Stimulated activated CD4-positive, alpha-beta T cell treated with anti-CD3 and anti-CD28 coated beads, Interleukin-1b, Interleukin-23, amount 100 ng/mL, for 4 hours (primary cell): Measurements from ENCODE around the gene PRDM12.

Experiments used
- DNase-seq, 2 donors: peaks; one replicate each; pipeline ENCODE4 v3.0.0-alpha.2; 2020; ENCODE audit warnings: low read depth in 2 of 2

PRDM12 gene

DNA sequence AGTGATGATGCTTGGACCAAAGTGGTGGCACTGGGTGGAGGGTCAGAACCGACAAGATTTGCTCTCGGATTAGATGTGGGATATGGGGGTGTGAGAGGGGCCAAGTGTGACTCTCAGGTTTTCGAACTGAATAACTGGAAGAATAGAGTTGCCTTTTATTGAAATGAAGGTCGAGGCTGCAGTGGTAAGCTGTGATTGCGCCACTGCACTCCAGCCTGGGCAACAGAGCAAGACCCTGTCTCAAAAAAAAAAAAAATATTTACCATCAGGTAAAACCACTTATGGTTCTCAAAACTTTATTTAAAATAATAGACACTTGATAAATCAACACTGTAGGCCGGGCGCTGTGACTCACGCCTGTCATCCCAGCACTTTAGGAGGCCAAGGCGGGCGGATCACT lies 56.4 kb downstream of the PRDM12 start:
- DNase-seq, result no peak

DNA sequence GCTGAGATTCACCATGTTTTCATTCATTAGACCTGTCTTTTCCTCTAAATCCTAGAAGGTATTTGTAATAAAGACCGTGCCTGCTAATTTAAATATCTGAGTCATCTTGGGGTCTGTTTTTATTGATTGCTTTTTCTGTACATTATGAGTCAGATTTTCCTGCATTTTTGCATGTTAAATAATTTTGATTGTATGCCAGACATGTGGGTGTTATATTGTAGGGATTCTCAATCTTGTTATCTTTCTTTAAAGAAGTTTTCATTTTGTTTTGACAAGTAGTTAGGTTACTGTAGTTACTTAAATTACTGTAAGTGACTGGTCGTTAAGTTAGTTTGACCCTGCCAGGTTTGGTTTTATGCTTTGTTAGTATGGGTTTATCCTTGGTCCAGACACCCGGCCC lies 64.3 kb downstream of the PRDM12 start:
- no peak for DNase-seq

DNA sequence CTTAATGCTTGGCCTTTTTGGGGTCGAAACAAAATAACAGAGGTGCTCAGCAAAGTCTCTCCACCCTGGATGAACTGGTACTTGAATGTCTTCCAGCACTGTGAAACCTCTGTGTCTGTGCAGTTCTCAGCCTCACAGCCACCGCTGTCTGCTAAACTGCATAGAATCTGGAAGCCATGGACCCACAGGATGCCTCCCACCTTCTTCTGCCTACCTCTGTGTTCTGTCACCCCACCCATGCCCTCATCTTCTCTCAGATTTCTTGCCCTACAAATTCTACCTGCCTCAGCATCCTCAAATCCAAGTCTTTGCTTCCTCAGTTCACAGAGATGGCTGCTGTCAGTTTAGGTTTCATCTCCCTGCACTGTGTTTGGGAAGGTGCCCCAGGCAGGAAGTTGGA lies 64.8 kb downstream of the PRDM12 start:
- DNase-seq, result no peak

DNA sequence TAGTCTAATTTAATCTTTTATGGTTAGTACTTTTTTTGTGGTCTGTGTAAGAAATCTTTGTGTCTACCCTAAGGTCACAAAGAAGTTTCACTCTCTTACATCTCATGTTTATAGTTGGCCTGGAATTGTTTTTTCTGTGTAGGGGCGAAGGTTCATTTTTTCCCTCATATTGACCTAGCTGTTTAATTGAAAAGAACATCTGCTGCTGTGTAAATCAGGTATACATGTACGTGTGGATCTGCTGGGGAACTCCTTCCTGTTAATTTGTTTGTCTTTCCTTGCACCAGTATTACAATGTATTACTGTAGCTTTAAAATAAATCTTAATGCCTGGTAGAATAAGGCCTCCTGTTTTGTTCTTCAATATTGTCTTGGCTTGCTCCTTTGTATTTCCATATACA lies 67.0 kb downstream of the PRDM12 start:
- no peak for DNase-seq

DNA sequence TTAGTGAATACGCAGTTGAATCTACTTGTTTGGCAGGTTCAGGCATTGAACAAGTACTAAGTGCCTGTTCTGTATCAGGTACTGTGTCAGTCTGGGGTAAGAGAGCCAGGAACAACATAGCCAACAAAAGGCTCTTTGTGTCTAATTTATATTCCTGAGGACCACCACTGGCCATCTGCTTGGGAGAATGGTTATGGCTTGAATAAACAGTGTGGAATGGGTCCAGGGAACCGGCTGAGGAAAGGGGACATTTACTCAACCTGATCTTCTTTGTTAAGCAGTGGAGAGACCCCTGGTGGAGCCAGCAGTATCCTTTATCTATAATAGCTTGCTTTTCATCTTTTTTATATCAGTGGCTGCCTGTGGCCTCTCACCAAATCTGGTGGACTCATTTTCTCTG lies 67.7 kb downstream of the PRDM12 start:
- no peak for DNase-seq
